Keratinocyte (primary cell): ENCODE results near the gene BRIP1.

Source experiments
- CTCF ChIP-seq, 3 experiments: IDR thresholded peaks in 1 of 3; conservative IDR thresholded peaks in 1 of 3; optimal IDR thresholded peaks in 1 of 3; 2 replicates in 2 of 3; 3 replicates in 1 of 3; pipeline versions ENCODE3 to v1.5.1; 2011; ENCODE audit warnings: low read length in 3 of 3, mild to moderate bottlenecking in 3 of 3, moderate library complexity in 2 of 3, control low read depth in 1 of 3, inconsistent platforms in 1 of 3; ENCODE audit not compliant: insufficient read depth in 2 of 3; ENCODE audit errors: extremely low read depth in 1 of 3
- EZH2 ChIP-seq: IDR thresholded peaks from one replicate; pipeline ENCODE4 v1.6.1; 2012; ENCODE audit warnings: inconsistent platforms, mild to moderate bottlenecking, low read length, moderate library complexity

GRCh38 chr17:61875285-61875684 is 12.0 kb upstream of the BRIP1 start:
- TF ChIP-seq CTCF (optimal IDR thresholded peaks at IDR 0.05 in 1 of 3, IDR thresholded peaks at IDR 0.05 in 1 of 3, conservative IDR thresholded peaks at IDR 0.05 in 1 of 3; ENCODE audit: extremely low read depth in 1 of 3, insufficient read depth in 2 of 3, low read length in 3 of 3) = no peak
- no peak for TF ChIP-seq EZH2
